ENCODE measurements around the gene CNTN6.

- TF ChIP-seq CTCF (IDR thresholded peaks at IDR 0.05) (no peak), ZFX (IDR thresholded peaks at IDR 0.05; ENCODE audit: borderline replicate concordance) (no peak)
These were observed 353.7 kb downstream of the CNTN6 start for GRCh38 chr3:1446531-1446930.
